ENCODE data around the gene KDM5A.
"Not testable (repeated sequence)": the region's sequence is repeated elsewhere in the genome, so short reads cannot be mapped to it uniquely, and the experiment has no call there.

Gene KDM5A

DNA sequence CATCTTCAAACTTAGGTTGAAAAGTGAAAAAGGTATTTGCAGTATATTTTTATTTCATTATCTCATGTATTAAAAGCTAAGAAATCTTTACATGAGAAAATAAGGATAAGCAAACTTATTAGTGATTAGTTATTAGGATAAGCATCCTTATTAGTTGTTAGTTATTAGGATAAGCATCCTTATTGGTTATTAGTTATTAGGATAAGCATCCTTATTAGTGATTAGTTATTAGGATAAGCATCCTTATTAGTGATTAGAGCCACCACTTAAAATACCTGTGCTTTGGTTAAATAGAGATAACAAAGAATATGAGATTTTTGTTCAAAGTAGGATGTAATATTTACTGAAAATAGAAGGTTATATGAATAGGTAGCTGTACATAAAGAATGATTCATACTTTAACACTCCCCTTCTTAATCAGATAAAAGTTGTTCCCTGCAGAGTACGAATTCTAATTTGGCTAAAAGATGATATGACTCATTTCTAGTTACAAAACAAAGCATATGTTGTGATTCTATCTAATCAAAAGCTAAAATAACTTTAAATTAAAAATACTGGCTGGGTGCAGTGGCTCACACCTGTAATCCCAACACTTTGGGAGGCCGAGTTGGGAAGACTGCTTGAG lies 56.4 kb downstream of the KDM5A start:
- DNase-seq (ENCODE audit: low spot score), result no peak

DNA sequence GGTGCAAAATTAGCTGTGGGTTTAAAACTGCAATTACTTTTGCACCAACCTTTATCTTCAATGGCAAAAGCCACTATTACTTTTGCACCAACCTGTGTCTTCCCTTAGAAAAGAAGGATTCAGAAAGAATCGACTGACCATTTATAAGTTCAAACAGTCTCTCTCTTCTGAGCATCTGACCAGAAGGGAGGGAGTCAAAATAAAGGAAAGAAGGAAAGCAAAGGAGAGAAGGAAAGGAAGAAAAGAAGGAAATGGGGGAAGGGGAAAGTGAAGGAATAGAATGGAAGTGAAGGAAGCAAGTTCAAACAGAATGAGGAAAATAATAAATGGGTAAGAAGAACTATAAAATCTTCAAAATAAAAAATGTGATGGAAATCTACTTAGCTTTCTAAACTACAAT lies 57.8 kb downstream of the KDM5A start:
- DNase-seq (ENCODE audit: low spot score), result no peak

- no peak for DNase-seq (ENCODE audit: low spot score)
These were observed 63.2 kb downstream of the KDM5A start for GRCh38 chr12:325906-326305.

GRCh38 chr12:323507-323906 lies 65.6 kb downstream of the KDM5A start:
- no peak for DNase-seq (ENCODE audit: low spot score)

GRCh38 chr12:321606-322326 lies 67.4 kb downstream of the KDM5A start:
- DNase-seq (ENCODE audit: low spot score), result no peak

DNA sequence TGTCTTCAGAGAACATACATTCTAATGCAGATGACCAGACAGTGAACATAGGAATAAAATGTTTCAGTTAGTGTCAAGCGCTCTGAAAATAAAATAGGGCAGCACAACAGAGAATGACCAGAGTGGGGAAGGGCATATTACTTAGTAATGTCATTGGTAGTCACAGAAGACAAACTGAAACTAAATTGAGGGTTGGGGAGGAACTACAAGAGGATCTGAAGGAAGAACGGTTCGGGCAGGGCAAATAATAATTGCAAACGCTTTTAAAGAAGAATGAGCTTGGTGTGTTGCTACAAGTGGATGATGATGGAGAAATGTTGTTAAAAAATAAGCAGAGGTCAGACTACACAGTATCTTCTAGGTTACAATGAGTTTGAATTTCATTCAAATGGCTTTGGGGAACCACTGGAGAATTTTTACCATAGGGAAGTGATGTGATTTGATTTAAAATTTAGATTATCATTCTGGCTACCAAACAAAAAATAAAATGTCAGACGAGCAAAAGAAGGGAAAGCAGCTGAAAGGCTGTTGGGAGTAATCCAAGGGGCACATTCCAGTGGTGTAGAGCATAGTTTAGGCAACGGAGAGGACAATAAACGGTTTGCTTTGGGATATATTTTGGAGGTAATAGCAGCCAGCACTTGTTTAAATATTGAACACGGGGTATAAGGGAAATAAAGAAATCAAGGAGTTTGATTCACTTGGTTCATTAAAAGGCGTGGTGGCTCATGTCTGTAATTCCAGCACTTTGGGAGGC lies 70.2 kb downstream of the KDM5A start:
- no peak for DNase-seq (ENCODE audit: low spot score)

DNA sequence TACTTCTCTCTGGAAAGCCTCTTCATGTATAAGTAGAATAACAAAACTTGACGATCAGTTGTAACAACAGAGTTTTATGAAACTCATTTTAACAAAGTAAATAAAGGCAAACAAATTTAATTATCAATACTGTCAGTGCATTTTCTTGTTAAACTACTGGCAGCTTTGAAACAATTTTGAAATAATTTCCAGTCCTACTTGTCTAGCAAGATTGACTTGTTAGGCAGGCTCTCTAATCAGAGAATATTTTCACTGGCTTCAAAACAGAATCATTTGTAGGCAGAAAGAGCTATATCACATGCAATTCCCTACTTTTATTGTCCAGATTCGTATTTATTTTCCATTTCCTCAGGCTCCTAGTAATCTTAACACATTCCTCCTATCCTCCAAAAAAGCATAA lies 80.6 kb downstream of the KDM5A start:
- no peak for DNase-seq (ENCODE audit: low spot score)

DNA sequence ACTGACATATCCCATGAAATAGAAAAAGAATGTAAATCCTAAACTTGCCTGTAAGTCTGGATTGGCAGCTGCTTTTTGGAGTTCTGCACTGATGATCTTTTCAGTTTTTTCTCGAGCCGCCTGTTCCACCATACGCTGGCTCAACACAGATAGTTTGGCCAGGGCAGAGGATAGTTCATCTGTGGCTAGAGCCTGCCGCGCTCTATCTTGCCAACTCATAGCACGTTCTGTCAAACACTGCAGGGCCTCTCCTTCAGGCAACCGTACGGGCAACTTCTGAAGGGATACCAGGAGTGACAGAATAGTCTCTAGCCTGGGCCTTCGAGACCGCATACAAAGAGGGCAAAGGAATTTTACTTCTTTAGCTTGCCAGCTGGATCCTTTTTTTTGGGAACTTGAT lies 81.7 kb downstream of the KDM5A start:
- no peak for DNase-seq (ENCODE audit: low spot score)

DNA sequence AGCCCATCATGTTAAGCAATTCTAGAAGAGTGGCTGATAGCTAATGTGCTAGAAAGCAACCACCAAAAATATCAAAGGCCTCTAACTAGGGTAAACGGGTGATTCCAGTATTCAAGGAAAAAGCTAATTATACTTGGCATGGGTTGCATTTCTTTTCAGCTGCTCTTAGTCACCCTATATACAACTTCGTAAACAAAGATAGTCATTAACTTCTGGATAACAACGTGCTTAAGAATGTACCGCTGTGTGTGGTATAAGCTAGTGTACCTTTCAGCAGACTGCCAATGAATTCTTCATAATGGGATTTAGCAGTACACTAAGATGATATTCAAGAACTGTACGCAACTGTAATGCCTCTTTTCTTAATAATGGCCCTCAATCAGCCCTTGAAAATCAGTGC lies 84.3 kb downstream of the KDM5A start:
- no peak for DNase-seq (ENCODE audit: low spot score)

DNA sequence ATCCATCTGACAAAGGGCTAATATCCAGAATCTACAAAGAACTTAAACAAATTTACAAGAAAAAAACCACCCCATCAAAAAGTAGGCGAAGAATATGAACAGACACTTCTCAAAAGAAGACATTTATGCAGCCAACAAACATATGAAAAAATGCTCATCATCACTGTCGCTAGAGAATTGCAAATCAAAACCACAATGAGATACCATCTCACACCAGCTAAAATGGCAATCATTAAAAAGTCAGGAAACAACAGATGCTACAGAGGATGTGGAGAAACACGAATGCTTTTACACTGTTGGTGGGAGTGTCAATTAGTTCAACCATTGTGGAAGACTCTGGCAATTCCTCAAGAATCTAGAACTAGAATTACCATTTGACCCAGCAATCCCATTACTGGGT lies 86.4 kb downstream of the KDM5A start:
- DNase-seq (ENCODE audit: low spot score), result not testable (repeated sequence)

- DNase-seq (ENCODE audit: low spot score), result not testable (repeated sequence)
These were observed 89.0 kb downstream of the KDM5A start for GRCh38 chr12:300166-300565.

DNA sequence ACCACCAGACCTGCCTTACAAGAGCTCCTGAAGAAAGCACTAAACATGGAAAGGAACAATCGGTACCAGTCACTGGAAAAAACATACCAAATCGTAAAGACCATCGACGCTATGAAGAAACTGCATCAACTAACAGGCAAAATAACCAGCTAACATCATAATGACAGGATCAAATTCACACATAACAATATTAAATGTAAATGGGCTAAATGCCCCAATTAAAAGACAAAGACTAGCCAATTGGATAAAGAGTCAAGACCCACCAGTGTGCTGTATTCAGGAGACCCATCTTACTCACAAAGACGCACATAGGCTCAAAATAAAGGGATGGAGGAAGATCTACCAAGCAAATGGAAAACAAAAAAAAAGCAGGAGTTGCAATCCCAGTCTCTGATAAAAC lies 89.6 kb downstream of the KDM5A start:
- not testable (repeated sequence) for DNase-seq (ENCODE audit: low spot score)

DNA sequence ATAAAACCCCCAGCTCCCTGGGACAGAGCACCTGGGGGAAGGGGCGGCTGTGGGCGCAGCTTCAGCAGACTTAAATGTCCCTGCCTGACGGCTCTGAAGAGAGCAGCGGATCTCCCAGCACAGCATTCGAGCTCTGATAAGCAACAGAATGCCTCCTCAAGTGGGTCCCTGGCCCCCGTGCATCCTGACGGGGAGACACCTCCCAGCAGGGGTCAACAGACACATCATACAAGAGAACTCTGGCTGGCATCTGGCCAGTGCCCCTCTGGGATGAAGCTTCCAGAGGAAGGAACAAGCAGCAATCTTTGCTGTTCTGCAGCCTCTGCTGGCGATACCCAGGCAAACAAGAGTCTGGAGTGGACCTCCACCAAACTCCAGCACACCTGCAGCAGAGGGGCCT lies 91.1 kb downstream of the KDM5A start:
- not testable (repeated sequence) for DNase-seq (ENCODE audit: low spot score)

- DNase-seq (ENCODE audit: low spot score), result no peak
These were observed 94.0 kb downstream of the KDM5A start for GRCh38 chr12:295132-295531.

GRCh38 chr12:293199-293598 lies 95.9 kb downstream of the KDM5A start:
- no peak for DNase-seq (ENCODE audit: low spot score)

- no peak for DNase-seq (ENCODE audit: low spot score)
These were observed 96.9 kb downstream of the KDM5A start for GRCh38 chr12:292186-292585.

DNA sequence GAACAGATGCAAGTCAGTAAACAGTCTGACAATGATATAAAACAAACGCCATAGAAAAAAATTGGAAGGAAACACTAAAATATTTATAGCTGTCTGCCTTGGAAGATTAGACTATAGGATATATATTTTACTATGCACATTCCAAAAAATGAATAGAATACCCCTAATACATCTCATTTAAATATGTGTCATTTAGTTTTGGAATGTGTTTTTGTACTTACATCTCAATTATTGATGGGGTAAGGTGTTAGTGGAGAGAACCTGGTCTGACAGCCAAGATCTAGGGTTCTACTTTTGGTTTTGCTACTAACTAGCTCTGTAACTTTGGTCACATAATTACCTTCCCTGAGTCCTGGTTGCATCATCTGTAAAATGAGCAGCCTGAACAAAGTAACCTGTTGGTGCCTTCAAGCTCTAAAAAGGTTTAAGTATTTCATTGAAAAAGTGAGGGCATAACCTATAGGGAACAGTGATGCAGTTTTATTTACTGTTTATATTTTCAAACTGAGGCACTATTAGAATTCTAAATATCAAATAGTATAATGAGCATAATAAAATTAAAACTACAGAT lies 97.9 kb downstream of the KDM5A start:
- DNase-seq (ENCODE audit: low spot score), result no peak

DNA sequence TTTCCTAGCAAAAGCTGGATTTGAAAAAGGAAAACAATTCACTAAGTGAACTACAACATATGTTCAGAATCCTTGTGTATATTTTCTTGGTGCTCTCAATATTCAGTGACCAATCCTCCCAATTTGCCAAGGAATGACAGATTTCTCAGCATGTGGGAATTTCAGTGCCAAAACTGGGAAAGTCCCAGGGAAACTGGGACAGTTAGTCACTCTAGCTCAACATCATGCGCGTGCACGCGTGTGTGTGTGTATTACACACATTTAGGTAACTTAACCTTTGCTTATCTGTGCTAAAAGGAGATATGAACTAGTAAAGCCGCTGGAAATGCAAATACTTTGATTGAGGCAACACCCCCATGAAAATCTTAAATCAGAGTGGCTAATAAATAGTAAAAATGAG lies 100.4 kb downstream of the KDM5A start:
- no peak for DNase-seq (ENCODE audit: low spot score)

- no peak for DNase-seq (ENCODE audit: low spot score)
These were observed 102.4 kb downstream of the KDM5A start for GRCh38 chr12:286531-287300.

DNA sequence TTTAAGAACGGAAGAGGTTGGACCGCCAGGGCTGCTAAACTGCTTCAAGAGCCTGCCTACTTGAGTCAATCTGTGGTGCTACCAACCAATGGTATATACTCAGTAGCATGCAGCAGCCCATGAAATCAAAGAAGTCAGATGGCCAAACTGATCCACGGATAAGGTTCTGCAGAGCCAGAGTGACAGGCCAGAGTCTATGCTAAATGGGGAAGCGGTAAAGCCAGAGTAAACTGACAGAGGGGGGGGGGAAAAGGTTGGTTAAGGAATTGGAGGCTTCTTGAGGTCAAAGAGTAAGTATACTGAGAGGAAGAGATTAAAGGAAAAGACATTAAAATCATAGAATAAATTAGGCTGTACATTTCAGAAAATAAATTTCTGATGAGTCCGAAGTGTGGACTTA lies 111.1 kb downstream of the KDM5A start:
- no peak for DNase-seq (ENCODE audit: low spot score)

DNA sequence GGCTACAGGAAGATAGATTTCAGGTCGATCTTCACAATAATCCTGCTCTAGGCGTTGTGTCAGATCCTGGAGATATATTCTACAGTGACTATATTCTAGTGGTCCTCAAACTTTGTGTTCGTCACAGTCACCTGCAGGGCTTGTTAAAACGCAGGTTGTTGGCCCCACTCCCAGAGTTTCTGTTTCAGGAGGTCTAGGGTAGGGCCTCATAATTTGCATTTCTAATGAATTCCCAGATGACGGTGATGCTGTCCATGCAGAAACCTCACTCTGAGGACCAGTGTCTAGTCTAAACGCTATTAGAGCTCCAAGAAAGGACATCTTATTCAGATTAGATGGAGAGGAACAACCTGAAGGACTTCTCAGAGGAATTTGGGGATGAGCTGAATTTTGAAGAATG lies 113.3 kb downstream of the KDM5A start:
- DNase-seq (ENCODE audit: low spot score), result no peak

- DNase-seq (ENCODE audit: low spot score), result peak; percentile 9
These were observed 115.7 kb downstream of the KDM5A start for GRCh38 chr12:273382-273781.

Data from pons (tissue), 1 donor.